HepG2 (cell line): ENCODE data around the gene ZNF503. TPM values are rescaled to one million over a fixed set of nuclear protein-coding genes. Genes with fewer than 3 reads are reported as not detected.

Experiments
- ATAC-seq: fragments of 200-7000 bp; cut with Tn5 transposase; 3 replicates; pipeline ENCODE4 v1.9.1; 2020; ENCODE audit warnings: mild to moderate bottlenecking, moderate library complexity
- BruUV-seq: library from RNA; stranded (reverse); fragments of 400-500 nt; replicated peaks from 2 replicates; lab custom pipeline; 2021; lab: Mats Ljungman, UMichigan
- CTCF ChIA-PET: fragments of 300-600 bp; formaldehyde crosslinking; extraction: SDS; loops from one replicate; lab custom pipeline; 2021; ENCODE audit warnings: low total read pairs, inconsistent platforms, low intra/inter-chr PET ratio; lab: Yijun Ruan, JAX
- POLR2A ChIA-PET: fragments of 350-600 bp; sonication (Branson Sonifier 250); formaldehyde crosslinking; loops from one replicate; lab custom pipeline; 2020; ENCODE audit warnings: antibody characterized with exemption, inconsistent platforms; lab: Yijun Ruan, JAX
- DNase-seq: peaks from one replicate; pipeline ENCODE4 v3.0.0-alpha.2; 2015; ENCODE audit warnings: low spot score
- FAIRE-seq: peaks from 3 replicates; lab custom pipeline; 2011; peaks lifted over from hg19 to GRCh38; lab: Jason Lieb, UNC
- H2AFZ ChIP-seq: one replicate; pipeline ENCODE4 v1.6.1; 2011; ENCODE audit warnings: low read length, inconsistent platforms
- H3K27ac ChIP-seq: fragments of 300-600 bp; 3 replicates; pipeline ENCODE4 v1.8.0; 2011; ENCODE audit warnings: mixed run types, mild to moderate bottlenecking, mixed read lengths, low read length, inconsistent platforms; ENCODE audit not compliant: insufficient read depth; ENCODE audit errors: extremely low read length
- H3K27me3 ChIP-seq, 2 experiments: fragments of 200-600 bp in 1 of 2; 2 replicates in 1 of 2; 3 replicates in 1 of 2; pipeline versions ENCODE4 v1.6.0 to v1.8.0; 2011; ENCODE audit warnings: low read length in 2 of 2, mild to moderate bottlenecking in 2 of 2, moderate library complexity in 2 of 2, inconsistent platforms in 1 of 2; ENCODE audit not compliant: insufficient read depth in 2 of 2, control insufficient read depth in 1 of 2
- H3K36me3 ChIP-seq, 2 experiments: fragments of 200-600 bp in 1 of 2; replicated peaks in 1 of 2; 2 replicates in 1 of 2; 3 replicates in 1 of 2; pipeline versions ENCODE4 v1.5.1 to v1.8.0; 2011; ENCODE audit warnings: low read length in 2 of 2, inconsistent platforms in 1 of 2; ENCODE audit not compliant: insufficient read depth in 2 of 2, control insufficient read depth in 1 of 2
- H3K4me1 ChIP-seq: 2 replicates; pipeline ENCODE4 v1.5.1; 2012; ENCODE audit warnings: low read length, inconsistent platforms; ENCODE audit not compliant: insufficient read depth
- H3K4me2 ChIP-seq: 2 replicates; pipeline ENCODE4 v1.6.0; 2011; ENCODE audit warnings: low read depth, low read length, inconsistent platforms
- H3K4me3 ChIP-seq, 3 experiments: fragments of 200-600 bp in 1 of 3; sonication (generic), shearing (Covaris generic) in 1 of 3; replicated peaks in 1 of 3; 2 replicates each; pipeline ENCODE4 v1.5.1; 2011 to 2016; ENCODE audit warnings: low read length in 3 of 3, inconsistent platforms in 2 of 3, low read depth in 2 of 3, mild to moderate bottlenecking in 2 of 3, control low read depth in 1 of 3, mixed read lengths in 1 of 3; ENCODE audit not compliant: insufficient read depth in 1 of 3
- H3K79me2 ChIP-seq: one replicate; pipeline ENCODE4 v1.6.1; 2011; ENCODE audit warnings: low read length, inconsistent platforms; ENCODE audit not compliant: insufficient read depth
- H3K9ac ChIP-seq: 2 replicates; pipeline ENCODE4 v1.6.0; 2011; ENCODE audit warnings: mild to moderate bottlenecking, low read depth, low read length, inconsistent platforms; ENCODE audit not compliant: insufficient read depth
- H3K9me3 ChIP-seq: 2 replicates; pipeline ENCODE4 v1.5.1; 2012; ENCODE audit warnings: mild to moderate bottlenecking, low read length
- H4K20me1 ChIP-seq: 2 replicates; pipeline ENCODE4 v1.6.0; 2011; ENCODE audit warnings: inconsistent platforms, mild to moderate bottlenecking, low read length, moderate library complexity; ENCODE audit not compliant: insufficient read depth
- ELK4 ChIP-seq: sonication (generic); formaldehyde crosslinking; IDR thresholded peaks from 2 replicates; pipeline ENCODE4 v1.9.0; 2021; ENCODE audit warnings: missing genetic modification reagents, borderline replicate concordance
- EP300 ChIP-seq, 3 experiments: sonication (generic) in 1 of 3; formaldehyde crosslinking in 1 of 3; IDR thresholded peaks; 2 replicates each; pipeline versions ENCODE4 v1.5.1 to v1.6.1; 2011 to 2020; ENCODE audit warnings: low read depth in 2 of 3, low read length in 2 of 3, borderline replicate concordance in 1 of 3, improper control_type of control experiment in 1 of 3, mild to moderate bottlenecking in 1 of 3, missing genetic modification reagents in 1 of 3, moderate library complexity in 1 of 3
- ISX ChIP-seq: sonication (generic); formaldehyde crosslinking; conservative IDR thresholded peaks from 2 replicates; pipeline ENCODE4 v1.5.0; 2020; ENCODE audit warnings: missing genetic modification reagents
- POLR2A ChIP-seq, 2 experiments: IDR thresholded peaks; 2 replicates each; pipeline ENCODE4 v1.6.1; 2011; ENCODE audit warnings: low read depth in 2 of 2, low read length in 2 of 2, mild to moderate bottlenecking in 1 of 2, moderate library complexity in 1 of 2; ENCODE audit not compliant: insufficient read depth in 1 of 2
- SP4 ChIP-seq: sonication (generic); formaldehyde crosslinking; IDR thresholded peaks from 2 replicates; pipeline ENCODE4 v1.8.1; 2023; ENCODE audit warnings: mild to moderate bottlenecking, missing genetic modification reagents
- THAP7 ChIP-seq: sonication (generic); formaldehyde crosslinking; IDR thresholded peaks from 2 replicates; pipeline ENCODE4 v1.8.1; 2023; ENCODE audit warnings: mild to moderate bottlenecking, missing genetic modification reagents
- ZBED4 ChIP-seq: sonication (generic); formaldehyde crosslinking; IDR thresholded peaks from 2 replicates; pipeline ENCODE4 v1.4.0; 2020; ENCODE audit warnings: missing genetic modification reagents, borderline replicate concordance
- ZNF280D ChIP-seq: sonication (generic); formaldehyde crosslinking; IDR thresholded peaks from 2 replicates; pipeline ENCODE4 v1.5.1; 2020; ENCODE audit warnings: mild to moderate bottlenecking, missing genetic modification reagents
- ZNF501 ChIP-seq: sonication (generic); formaldehyde crosslinking; IDR thresholded peaks from 2 replicates; pipeline ENCODE4 v1.5.1; 2020; ENCODE audit warnings: mild to moderate bottlenecking, moderate library complexity, missing genetic modification reagents
- ZNF564 ChIP-seq: sonication (generic); formaldehyde crosslinking; IDR thresholded peaks from 2 replicates; pipeline ENCODE4 v1.8.1; 2023; ENCODE audit warnings: mild to moderate bottlenecking, missing genetic modification reagents
- ZNF607 ChIP-seq: sonication (generic); formaldehyde crosslinking; IDR thresholded peaks from 2 replicates; pipeline ENCODE4 v1.5.1; 2020; ENCODE audit warnings: missing genetic modification reagents, mild to moderate bottlenecking, borderline replicate concordance
- WGBS: methylation state at CpG from one replicate; pipeline ENCODE4 v1.1.6; 2017; ENCODE audit warnings: low lambda C conversion rate; 5-methylcytosine and 5-hydroxymethylcytosine counted together
- in situ Hi-C: cut with HindIII; loops from 2 replicates; pipeline ENCODE4 v1.10.0; 2017; ENCODE audit warnings: low pct_unique_long_range_greater_than_20kb; ENCODE audit not compliant: extremely low pct_ligation_motif_present
- intact Hi-C: fragments of 100-400 bp; cut with micrococcal nuclease; formaldehyde crosslinking; loops from one replicate; pipeline ENCODE4 v1.10.0; 2022; ENCODE audit not compliant: unreplicated experiment
- polyA plus RNA-seq, 8 experiments: library from polyadenylated mRNA; depleted of rRNA in 3 of 8; stranded (reverse) in 7 of 8; unstranded in 1 of 8; fragments of >200 nt; fragmentation: Illumina TruSeq in 4 of 8; extraction: Trizol in 4 of 8; gene quantifications; 2 replicates each; pipeline versions ENCODE4 v1.2.1 to v1.2.3, GENCODE V29; 2011 to 2016; ENCODE audit warnings: low read depth in 4 of 8, missing spikeins in 1 of 8, mixed read lengths in 1 of 8; ENCODE audit not compliant: insufficient read depth in 1 of 8
- total RNA-seq, 5 experiments: library from RNA; depleted of rRNA; stranded (reverse); fragments of >200 nt; fragmentation: Illumina TruSeq; extraction: Trizol; gene quantifications; 2 replicates each; pipeline ENCODE4 v1.2.3, GENCODE V29; 2016; ENCODE audit warnings: low read depth in 1 of 5

The ZNF503 gene
- total and polyA plus RNA-seq, 2 of the 13 experiments (the other 11 are each of a cell fraction or from before 2014, with no cell fraction given) = 2.7 to 8.3 TPM

- FAIRE-seq = no peak
- Histone ChIP-seq H3K4me1 (peaks cover 25% of the 10 kb centered on the region), H3K36me3 (peaks cover 5 to 21% of the 10 kb centered on the region in 2 experiments; a peak in 2 of 5 replicates), H3K79me2 (peaks cover 54% of the 10 kb centered on the region), H2AFZ (no peak overlapping the region), H3K9ac (peak overlapping the region; percentile 93), H3K9me3 (no peaks in the 10 kb centered on the region), H4K20me1 (peaks cover 26% of the 10 kb centered on the region; the same call in 1 of the 2 replicates), H3K27me3 (no peaks in the 10 kb centered on the region; a peak in 1 of 5 replicates), H3K4me3 (peak overlapping the region; percentile 77 to 100 (median 95)), H3K4me2 (peak overlapping the region; percentile 99), H3K27ac (peak overlapping the region; percentile 97)
- ChIA-PET CTCF (interaction anchor here (1.3 kb wide), 1 partner anchor 508 kb away, joined by 3 read pairs; no protein-coding TSS in a partner anchor), POLR2A (interaction anchor here (0.7 to 8.4 kb wide), 36 partner anchors 9 to 901 kb away, joined by 3 to 219 read pairs (median 5); partner anchors contain the start of gene LRMDA)
- no peak for DNase-seq
- no TSS peak for BruUV-seq
- intact Hi-C loops (loop anchor here (2.0 to 10.0 kb wide), 5 partner anchors 95 to 900 kb away; no protein-coding TSS in a partner anchor), in situ Hi-C loops (loop anchor here (5.0 kb wide), 1 partner anchor 370 kb away; no protein-coding TSS in a partner anchor)
- peak; percentile 58 for ATAC-seq
- under 1% methylated on average over 25 of the region's 42 CpGs for WGBS
- TF ChIP-seq ZNF564 = peak; percentile 14; the same call in 1 of the 2 replicates
- TF ChIP-seq ISX (CRISPR knock-in tag) = peak; percentile 66; the same call in 1 of the 2 replicates
- 0 out of 2 replicates have a peak, but pooled peaks have one; percentile 65 for TF ChIP-seq THAP7 (CRISPR knock-in tag)
- TF ChIP-seq ZBED4 (CRISPR knock-in tag) = no peak
- no peak for TF ChIP-seq SP4 (CRISPR knock-in tag)
- peak in 1 of 2 experiments; percentile 63; a peak in 2 of 4 replicates for TF ChIP-seq POLR2A (IDR thresholded peaks at IDR 0.05; ENCODE audit: insufficient read depth in 1 of 2, low read depth in 2 of 2, low read length in 2 of 2)
- TF ChIP-seq EP300 (IDR thresholded peaks at IDR 0.05; ENCODE audit: low read depth in 2 of 2, low read length in 2 of 2) = peak in 1 of 2 experiments; percentile 75; a peak in 1 of 4 replicates
- peak; percentile 59; the same call in 1 of the 2 replicates for TF ChIP-seq EP300 (CRISPR knock-in tag; IDR thresholded peaks at IDR 0.05; ENCODE audit: borderline replicate concordance)
- TF ChIP-seq ELK4 (CRISPR knock-in tag) = no peak
- 0 out of 2 replicates have a peak, but pooled peaks have one; percentile 1 for TF ChIP-seq ZNF607 (CRISPR knock-in tag)
- peak; percentile 66; the same call in 1 of the 2 replicates for TF ChIP-seq ZNF280D
- TF ChIP-seq ZNF501 = no peak
Observed at GRCh38 chr10:75402486-75403143, 1.1 kb upstream of the ZNF503 start.
